HG02870 (cell line): Measurements from ENCODE around the gene MATCAP1.

ENCODE experiments used
- ATAC-seq: cut with Tn5 transposase; IDR thresholded peaks from one replicate; pipeline ENCODE4 v1.9.1; 2021; ENCODE audit warnings: mild to moderate bottlenecking, moderate library complexity; ENCODE audit not compliant: unreplicated experiment

Gene MATCAP1

GRCh38 chr16:67174706-67175231 is 9.0 kb downstream of the MATCAP1 start:
- ATAC-seq, result no peak

GRCh38 chr16:67173808-67174705 is 9.7 kb downstream of the MATCAP1 start:
- no peak for ATAC-seq

- no peak for ATAC-seq
Measured at GRCh38 chr16:67173323-67173722, 10.4 kb downstream of the MATCAP1 start.

- ATAC-seq, result peak; percentile 4
Measured at GRCh38 chr16:67170949-67171649, 12.7 kb downstream of the MATCAP1 start.

- peak; percentile 44 for ATAC-seq
Measured at GRCh38 chr16:67170168-67170948, 13.4 kb downstream of the MATCAP1 start, which contains the start of gene NOL3. TSS of gene NOL3 (plus strand) at chr16:67170538.

- no peak for ATAC-seq
Measured at GRCh38 chr16:67169642-67170167, 14.1 kb downstream of the MATCAP1 start.

- ATAC-seq, result no peak
Measured at GRCh38 chr16:67169011-67169451, 14.7 kb downstream of the MATCAP1 start.

- ATAC-seq, result no peak
Measured at GRCh38 chr16:67167588-67167987, 16.2 kb downstream of the MATCAP1 start.

- ATAC-seq, result no peak
Measured at GRCh38 chr16:67166598-67167168, 17.1 kb downstream of the MATCAP1 start.

GRCh38 chr16:67166110-67166547 is 17.6 kb downstream of the MATCAP1 start:
- ATAC-seq, result no peak

- no peak for ATAC-seq
Measured at GRCh38 chr16:67165121-67166078, 18.4 kb downstream of the MATCAP1 start.

- no peak for ATAC-seq
Measured at GRCh38 chr16:67164599-67165061, 19.1 kb downstream of the MATCAP1 start, which contains the start of gene HSF4. TSS of gene HSF4 (plus strand) at chr16:67164745. CDS start at chr16:67164812, 67 bp downstream.

- no peak for ATAC-seq
Measured at GRCh38 chr16:67163999-67164558, 19.7 kb downstream of the MATCAP1 start.

- ATAC-seq, result no peak
Measured at GRCh38 chr16:67163164-67163998, 20.4 kb downstream of the MATCAP1 start.

GRCh38 chr16:67162506-67163163 is 21.1 kb downstream of the MATCAP1 start:
- ATAC-seq, result no peak

GRCh38 chr16:67161595-67162058 is 22.1 kb downstream of the MATCAP1 start:
- no peak for ATAC-seq
